GM18499 (cell line): ENCODE results near the gene ABHD17A.

ENCODE experiments used
- ATAC-seq: cut with Tn5 transposase; IDR thresholded peaks from one replicate; pipeline ENCODE4 v1.9.1; 2021; ENCODE audit warnings: moderate number of reproducible peaks; ENCODE audit not compliant: insufficient read depth, unreplicated experiment

The ABHD17A gene

DNA sequence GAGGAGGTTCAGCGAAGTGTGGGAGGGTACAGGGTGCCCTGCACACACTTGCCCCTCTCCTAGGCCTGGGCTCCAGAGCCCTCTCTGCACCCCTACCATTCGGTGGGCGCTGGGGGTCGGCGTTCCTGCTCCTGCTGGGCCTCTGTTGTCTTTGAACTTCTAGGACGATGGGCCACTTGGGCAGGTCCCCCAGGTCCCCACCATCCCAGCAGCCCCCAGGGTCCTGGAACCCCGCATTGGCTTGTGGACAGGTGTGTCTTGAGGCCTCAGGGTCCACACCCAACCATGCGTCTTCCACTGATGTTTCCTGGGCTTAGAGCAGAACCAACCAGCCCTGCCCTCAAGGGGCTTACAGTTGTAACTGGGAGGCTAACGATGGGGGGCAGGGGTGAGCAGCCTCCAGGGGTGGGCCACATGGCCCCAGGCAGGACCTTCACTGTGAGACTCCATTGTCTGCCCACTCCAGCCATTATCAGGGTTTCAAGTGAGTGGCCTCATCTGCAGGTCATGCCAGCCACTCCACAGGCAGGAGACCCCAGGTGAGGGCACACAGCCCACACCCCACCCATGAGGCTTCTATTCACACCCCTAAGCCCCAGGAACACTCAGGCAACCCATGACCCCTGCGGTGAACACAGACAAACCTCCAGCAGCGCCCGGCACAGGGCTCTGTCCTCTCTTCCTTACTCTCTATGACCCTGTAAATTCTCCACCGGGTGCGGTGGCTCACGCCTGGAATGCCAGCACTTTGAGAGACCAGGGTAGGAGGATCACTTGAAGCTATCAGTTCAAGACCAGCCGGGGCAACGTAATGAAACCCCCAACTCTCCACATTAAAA lies 19.9 kb downstream of the ABHD17A start:
- no peak for ATAC-seq

DNA sequence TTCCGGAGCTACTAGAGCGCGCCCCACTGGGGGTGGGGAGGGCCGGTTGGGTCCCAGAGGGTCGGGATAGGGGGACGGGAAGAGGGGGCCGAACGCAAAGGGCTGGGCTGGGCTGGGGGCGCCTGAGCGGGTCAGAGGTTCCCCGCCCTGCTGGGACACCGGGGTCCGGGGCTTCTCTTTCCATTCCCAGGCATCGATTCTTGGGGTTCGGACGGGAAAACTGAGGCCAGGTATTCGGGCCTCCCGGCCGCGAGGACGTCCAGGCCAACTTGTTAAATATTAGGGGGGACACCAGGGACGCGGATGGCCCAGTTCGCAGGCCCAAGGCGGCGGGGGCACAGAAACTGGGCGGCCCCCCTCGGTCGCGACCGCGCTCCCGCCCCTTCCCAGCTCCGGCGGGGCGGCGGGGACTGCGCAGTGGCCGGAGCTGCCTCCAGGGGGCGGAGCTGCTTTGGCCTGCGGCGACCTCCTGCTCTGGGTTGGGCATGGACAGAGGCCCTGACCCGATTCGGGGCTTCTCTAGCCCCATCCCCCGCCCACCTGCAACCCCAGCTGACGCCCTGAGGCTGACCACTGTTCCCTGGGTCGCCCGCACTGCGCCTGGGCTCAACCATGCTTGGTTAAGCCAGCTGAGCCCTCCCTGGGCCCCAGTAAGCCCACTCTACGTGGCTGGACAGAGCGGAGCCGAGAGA lies 20.7 kb downstream of the ABHD17A start:
- ATAC-seq, result no peak

DNA sequence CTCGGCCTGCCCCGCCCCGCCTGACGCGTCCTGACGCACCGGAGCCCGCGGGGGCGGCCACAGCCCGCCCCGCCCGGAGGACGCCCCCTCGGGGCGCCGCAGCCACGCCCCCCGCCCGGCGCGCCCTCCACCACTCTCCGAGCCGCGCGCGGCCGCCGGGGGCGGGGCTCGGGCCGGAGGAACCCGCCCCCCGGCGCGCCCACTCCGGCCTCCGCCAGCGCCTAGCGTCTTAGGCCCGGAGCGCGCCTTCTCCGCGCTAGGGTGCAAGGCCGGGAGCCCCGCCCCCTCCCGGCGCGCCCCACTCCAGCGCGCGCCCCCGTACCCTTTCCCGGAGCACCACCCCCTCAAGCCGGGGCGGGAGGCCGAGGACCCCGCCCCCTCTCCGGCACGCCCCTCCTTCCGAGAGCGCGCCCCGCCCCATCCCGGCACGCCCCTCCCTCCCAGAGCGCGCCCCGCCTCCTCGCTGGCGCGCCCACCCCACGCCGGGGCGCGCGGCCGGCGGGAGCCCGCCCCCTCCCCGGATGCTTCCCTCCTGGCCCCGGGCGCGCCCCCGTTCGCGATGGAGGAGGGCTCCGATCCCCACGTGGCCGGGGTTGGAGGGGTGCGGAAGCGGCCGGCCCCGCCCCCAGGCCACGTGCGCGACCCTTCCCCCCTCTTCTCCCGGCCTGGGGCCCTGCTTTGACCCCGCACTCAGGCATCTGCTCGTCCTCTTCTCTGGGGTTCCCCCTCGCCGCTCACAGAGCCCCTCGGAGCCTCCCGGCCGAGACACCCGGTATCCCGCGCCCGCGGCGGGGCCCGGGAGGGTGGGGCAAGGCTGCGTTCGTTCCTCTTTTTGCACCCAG lies 21.4 kb downstream of the ABHD17A start:
- no peak for ATAC-seq

DNA sequence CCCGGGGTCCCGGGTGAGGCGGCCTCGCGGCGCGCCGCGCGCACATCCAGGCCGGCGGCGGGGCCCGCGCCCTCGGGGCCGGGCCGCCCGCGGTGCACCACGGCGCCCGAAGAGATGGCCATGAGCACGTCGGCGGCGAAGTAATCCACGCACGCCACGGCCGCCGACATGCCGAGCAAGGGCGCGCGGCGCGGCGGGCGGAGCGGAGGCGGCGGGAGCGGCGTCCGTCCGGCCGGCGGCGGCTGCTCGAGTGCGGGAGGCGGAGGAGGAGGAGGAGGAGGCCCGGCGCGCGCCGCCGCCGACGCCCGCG lies 22.0 kb downstream of the ABHD17A start, which contains the start of gene KLF16:
KLF16 (minus strand) TSS at position 252 of the 310 bp plus-strand sequence; CDS start at position 170, 82 bp downstream.
- ATAC-seq, result no peak

DNA sequence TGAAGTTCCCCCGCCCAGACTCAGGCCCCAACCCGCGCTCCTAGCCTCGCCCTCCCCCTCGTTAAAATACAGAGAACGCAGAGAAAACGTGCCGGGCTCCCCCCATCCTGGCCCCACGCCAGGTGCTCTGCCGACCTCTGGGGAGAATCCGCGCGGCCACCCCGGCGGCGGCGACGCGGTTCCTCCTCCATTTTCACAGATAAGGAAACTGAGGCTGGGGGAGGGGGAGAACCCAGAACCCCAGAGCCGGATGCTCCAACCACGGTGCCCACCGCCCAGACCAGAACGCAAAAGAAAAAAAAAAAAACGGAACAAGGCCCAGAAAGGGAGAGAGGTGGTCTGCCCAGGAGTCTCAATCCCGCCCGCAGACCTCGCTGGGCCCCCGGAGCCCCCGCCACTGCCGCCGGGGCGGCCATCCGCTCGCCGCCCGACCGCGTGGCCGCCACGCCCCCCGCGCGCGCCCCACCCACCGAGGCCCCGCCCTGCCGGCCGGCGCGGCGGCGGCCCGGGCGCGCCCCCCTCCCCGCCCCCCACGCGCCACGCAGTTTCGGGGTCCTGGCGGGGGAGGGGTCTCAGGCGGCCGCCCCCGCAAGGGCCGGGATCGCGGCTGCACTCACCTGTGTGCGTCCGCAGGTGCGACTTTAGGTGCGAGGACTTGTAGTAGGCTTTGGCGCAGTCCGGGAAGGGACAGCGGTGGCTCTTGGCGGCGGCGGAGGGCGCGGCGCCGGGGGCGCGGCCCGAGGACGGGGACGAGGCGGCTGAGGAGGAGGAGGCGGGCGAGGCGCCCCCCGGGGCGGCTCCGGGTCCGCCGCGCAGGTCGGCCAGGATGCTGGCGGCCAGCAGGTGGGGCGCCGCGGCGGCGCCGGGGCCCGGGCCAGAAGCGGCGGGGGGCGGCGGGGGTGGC lies 22.6 kb downstream of the ABHD17A start:
- no peak for ATAC-seq

DNA sequence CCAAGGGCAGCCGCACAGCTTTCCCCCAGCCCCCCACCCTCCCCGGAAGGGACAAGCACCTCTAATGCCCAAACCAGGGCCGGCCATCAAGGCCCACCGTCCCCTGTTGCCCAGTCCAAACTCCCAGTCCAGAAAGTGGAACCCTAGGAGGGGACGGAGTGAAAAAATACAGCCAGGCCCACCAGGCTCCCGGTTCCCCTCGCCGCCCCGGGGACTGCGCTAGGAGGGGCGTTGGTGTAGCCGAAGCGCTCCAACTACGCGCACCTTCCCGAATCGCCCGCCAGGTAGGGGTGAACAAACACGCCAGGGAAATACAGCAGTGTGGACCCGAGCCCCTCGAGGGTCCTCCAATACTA lies 23.2 kb downstream of the ABHD17A start:
- no peak for ATAC-seq

DNA sequence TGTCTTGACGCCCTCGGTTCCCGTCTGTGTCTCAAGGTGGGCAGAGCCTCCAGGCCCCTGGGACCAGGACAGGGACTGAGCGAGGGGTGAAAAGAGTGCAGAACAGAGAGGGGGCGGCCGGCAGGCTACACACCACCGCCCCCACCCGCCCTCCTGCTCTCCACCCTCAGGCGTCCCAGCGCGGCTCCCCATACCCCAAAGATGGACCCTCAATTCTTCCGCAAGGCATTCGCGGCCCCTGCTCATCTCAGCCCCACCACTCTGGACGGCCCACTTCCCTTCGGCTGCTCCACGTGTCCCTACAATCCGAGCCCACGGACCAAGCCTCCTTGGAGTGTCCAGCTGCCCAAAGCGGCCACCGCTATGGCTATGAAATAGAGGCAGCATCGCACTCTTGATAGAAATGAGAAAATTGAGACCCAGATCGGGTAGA lies 23.7 kb downstream of the ABHD17A start:
- ATAC-seq, result no peak

DNA sequence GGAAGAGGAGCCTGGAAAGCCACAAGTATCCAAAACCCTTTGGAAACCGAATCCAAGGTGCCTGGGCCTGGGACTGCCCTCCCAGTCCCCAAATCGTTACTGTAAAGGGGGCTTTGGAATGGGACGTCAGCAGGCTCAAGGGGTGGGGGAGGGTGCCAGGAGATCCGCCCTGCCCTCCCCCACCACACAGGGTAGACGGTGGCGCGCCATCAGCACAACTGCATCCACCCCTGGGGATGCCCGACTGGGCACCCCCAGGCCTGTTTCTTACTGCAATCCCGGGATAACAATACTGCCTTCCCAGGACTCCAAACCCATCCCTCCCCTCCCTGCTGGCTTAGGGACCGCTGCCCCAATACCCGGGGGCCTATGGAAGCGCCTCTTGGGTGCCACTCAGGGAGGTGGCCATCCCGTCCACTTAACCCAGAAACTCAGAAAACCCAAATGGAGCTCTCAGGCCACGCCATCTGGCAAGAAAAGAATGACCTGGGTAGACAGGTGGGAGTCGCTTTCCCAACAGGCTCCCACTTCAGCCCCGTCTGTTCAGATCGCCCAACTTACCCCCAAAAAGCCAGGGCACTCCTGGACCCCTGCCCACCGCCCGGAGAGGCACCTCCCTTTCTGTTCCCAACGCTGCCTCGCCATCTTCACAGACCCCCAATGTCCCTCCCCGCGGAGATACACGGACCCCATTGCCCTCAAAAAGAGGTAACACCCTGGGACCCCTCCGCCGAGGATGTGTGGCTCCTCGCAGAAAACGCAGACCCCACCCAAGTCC lies 24.3 kb downstream of the ABHD17A start:
- no peak for ATAC-seq

DNA sequence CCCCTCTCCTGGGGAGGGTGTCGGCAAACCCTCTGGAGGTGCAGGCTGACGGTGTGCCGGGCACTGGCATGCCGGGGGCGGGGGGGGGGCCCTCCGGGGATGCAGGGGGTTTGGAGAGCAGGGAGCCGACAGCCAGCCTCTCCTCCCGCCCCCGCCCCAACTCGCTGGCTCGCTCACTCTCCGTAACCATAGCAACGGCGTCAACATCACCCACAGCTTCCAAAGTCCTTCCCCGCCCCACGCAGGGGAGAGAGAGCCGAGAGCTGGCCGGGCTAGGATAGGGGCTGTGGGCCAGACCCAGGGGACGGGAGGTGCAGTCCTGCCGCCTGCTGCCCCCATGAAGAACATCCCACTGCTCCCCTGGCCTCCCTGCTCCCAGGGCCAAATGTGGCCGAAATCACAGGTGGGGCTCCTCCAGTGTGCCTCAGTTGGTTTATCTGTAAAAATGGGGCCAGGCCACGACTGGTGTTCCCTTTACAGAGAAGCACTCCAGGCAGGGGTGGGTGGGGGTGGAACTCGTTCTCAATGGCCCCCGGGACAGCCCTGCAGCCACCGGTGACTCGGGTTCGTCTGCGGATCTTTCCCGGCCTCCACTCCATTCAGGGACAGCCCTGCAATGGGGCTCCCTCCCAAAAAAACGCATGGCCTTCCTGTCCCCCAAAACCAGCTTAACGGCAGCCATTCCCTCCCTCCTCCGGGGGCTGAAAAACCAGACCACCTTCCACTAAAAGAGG lies 25.1 kb downstream of the ABHD17A start:
- no peak for ATAC-seq

DNA sequence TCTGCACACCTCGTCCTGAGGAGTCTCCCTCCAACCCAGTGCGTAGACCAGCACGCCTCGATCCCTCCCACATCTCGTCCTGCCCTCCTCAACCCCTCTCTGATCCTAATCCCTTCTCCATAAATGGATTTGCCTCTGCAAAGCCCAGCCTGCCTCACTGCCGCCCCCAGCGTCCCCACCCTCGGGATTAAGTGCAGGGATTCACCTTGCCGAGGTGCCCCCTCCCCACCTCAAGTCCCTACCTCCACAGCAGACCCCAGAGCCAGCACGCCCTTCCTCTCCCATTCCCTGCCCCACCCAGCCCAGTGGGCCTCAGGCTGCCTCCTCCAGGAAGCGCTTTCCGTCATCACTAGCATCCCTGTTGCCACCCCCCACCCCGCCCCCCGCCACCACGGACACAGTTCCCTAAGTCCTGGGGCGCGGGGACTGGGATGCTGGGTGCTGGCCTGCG lies 25.9 kb downstream of the ABHD17A start:
- ATAC-seq, result no peak

DNA sequence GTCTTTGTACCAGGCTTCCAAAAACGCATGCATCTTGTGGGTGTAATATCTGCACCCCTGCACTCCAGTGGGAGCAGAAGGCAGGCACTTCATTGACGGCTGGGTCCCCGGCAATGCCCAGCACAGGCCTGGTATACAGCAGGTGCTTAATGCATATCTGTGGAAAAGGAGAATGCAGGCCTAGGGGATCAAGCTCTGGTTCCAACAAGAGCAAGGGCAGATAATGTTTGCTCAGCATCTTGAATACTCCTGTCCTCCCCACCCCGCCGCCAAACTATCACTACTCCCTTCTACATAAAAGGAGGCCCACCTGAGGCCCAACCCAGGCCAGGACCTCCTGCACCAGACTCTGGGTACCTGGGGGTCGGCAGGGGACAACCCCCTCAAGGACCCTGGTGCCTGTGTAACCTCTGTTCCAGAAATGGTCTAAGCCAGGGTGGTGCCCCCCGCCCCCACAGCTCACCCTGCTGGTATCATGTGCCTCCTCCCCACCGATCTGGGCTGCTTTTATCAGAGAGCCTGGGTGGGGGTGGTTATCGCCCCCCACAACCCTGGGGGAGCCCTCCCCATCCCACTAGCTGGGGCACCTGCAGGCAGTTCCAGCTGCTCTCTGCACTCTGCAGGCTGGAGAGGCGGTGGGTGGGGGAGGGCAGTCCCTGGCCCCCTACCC lies 26.7 kb downstream of the ABHD17A start:
- ATAC-seq, result no peak

DNA sequence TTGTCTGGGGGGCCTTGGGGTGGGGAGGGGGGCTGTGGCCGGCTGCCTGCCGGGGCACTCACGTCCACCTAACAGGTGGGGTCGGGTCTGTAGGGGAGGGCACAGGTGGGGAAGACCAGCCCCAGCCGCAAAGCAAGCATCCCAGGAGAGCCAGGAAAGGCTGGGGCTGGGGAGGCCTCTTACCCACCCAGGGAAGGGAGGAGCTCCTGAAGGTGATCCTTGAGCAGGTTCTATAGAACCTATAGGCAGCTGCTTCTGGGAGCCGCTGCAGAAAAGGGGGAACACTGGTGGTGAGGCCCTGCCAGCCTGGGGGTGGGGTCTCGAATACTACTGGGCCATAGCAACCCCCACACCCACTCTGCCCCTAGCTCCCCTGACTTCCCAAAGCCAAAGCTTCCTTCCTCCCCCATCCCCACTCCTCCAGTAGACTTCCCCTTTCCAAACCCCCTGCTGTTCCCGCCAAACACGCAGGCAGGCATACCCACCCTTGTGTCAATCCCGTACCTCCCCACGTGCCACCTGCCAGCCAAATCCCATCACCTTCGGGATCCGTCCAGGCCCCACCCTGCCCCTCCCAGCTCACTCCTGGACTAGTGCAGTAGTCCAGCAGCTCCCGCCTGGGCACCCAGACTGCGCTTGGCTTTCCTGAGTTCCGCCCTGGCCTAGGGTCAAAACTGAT lies 27.5 kb downstream of the ABHD17A start:
- no peak for ATAC-seq

DNA sequence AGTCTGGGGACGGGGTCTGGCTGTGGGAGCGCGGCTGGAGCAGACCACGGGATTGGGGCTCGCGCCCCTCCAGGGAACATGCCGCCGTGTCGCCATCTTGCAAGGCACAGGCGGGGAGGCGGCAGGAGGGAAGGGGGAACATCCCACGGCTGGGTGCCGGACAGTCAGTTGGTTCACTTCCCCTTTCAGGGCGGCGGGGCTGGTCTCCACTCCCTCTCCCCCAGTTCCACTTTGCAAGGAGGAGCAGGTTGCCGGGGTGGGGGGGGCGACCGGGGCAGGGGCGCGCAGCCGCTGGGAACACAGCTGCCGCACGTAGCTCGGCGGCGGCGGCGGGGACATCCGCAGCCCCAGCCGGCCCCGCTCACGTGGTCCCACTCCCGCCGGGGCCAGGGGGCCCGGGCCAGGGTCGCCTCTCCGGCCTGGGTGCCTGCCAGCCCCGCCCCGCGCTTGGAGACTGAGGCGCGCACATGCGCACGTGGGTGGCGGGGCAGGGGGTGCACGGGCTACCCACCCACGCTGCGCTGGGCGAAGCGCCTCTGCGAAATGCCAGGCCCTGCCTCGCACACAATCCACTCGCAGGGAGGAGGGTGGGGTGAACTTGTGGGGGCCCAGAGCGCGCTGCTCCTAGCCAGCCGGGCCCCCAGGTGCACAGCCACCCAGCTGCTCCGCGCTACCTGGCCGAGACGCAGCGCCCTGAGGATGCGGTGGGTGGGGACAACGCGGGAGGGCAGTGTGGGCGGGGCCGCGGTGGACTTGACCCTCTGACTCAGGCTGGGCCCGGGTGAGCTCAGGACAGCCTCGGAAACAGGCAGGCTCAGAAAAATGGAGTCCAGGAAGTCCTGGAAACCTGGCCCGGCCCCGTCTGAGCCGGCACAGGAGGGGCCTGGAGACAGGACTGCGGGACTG lies 28.3 kb downstream of the ABHD17A start:
- ATAC-seq, result no peak

DNA sequence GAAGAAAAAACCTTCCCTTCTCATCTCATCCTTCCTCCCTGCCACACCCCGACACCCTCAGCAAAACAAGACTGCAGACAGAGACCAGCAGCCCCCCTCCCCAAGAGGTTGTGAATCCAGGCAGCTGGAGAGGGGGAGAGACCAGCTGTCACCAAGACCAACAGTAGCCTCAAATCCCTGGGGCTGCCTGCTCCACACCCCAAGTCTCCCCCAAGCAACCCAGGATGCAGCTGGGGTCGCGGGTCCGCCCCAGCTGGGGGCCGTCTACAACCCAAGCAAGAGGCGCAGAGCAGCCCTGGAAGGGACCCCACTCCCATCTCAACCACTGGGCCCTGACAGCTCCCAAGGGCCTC lies 29.0 kb downstream of the ABHD17A start:
- no peak for ATAC-seq

DNA sequence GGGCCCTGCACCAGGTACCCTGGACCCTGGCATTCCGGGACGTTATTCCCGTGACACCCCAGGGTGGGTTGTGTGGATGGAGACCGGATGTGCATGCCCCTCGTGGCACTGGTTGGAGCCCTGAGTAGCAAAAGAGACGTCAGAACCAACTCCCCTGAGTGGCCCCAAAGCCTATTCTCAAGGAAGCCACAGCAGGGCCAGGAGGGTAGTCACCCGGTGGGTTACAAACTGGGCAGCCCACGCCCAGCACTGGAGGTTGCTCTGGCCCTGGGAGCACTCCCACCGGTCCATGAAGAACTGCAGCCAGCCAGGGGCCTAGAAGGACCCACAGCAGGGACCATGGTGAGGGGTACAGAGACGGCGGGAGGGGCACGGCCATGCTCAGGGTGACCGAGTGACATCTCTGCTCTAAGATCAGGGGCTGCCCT lies 29.5 kb downstream of the ABHD17A start:
- no peak for ATAC-seq

DNA sequence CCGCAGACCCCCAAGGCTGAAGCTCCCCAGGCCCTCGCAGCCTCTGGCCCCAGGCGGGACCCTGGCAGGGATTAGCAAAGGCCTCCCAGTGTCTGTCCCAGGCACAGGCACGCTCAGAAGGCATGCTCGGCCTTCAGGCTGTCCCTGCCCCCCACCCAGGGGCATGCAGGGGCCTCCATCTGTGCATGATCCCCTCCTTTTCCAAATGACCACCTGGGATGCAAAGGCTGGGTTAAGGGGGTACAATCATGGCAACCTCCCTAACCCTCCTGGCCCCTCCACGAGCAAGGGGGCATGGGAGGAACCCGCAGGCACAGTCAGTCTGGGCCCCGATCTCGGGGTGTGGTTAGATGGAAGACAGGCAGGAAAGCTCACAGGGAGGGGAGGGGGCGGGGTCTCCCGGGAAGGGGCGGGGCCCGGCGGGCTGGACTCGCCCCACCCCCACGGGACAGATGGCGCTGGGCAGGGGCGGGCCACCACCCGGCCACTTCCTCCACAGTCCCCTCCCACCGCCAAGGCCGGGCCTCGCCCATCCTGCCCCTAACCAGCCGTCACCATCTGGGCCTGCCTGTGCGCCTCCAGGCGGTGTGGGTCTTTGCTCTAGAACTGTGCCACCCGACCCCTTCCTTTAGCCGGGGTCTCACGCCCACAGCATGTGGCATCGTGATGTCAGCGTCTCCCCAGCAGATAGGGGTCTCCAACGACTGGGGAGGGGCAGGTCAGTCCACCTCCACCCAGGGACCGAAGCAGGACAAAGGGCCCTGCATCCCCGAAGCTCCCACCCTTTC lies 30.1 kb downstream of the ABHD17A start:
- no peak for ATAC-seq
